Chondrocyte (in vitro differentiated cells): Measurements from ENCODE around the gene SLC25A10. TPM values are rescaled to one million over a fixed set of nuclear protein-coding genes. Genes with fewer than 3 reads are reported as not detected.

Source experiments
- DNase-seq: peaks from one replicate; pipeline ENCODE4 v3.0.0; 2021; ENCODE audit warnings: mixed read lengths, low spot score
- H3K27ac Mint-ChIP-seq: one replicate; pipeline ENCODE4 v1.8.0; 2021; ENCODE audit warnings: mild to moderate bottlenecking, moderate library complexity, mixed read lengths; ENCODE audit not compliant: unreplicated experiment
- H3K27me3 Mint-ChIP-seq: 2 replicates; pipeline ENCODE4 v1.8.0; 2021; ENCODE audit warnings: low read depth, mixed read lengths
- H3K36me3 Mint-ChIP-seq: 2 replicates; pipeline ENCODE4 v1.8.0; 2021; ENCODE audit warnings: low read depth, mixed read lengths
- H3K4me1 Mint-ChIP-seq: 2 replicates; pipeline ENCODE4 v1.8.0; 2021; ENCODE audit warnings: low read depth, mild to moderate bottlenecking, mixed read lengths
- H3K4me3 Mint-ChIP-seq: one replicate; pipeline ENCODE4 v1.8.0; 2021; ENCODE audit warnings: mild to moderate bottlenecking, moderate library complexity, mixed read lengths; ENCODE audit not compliant: unreplicated experiment
- H3K9me3 Mint-ChIP-seq: 2 replicates; pipeline ENCODE4 v1.8.0; 2021; ENCODE audit warnings: low read depth, mixed read lengths
- CTCF ChIP-seq: fragments of 200-600 bp; sonication (generic); IDR thresholded peaks from 2 replicates; pipeline ENCODE4 v1.5.0; 2021; ENCODE audit warnings: antibody characterized with exemption, mild to moderate bottlenecking, moderate library complexity
- total RNA-seq: library from RNA; stranded (reverse); gene quantifications from 3 replicates; pipeline ENCODE4 v1.2.1, GENCODE V29; 2021

The SLC25A10 gene
- total RNA-seq, 1 donor from 2014 or later, result 5.7 TPM

GRCh38 chr17:81719410-81720266 is 7.6 kb downstream of the SLC25A10 start:
- no peak for TF ChIP-seq CTCF
- Mint-ChIP-seq H3K4me1 (peaks cover 8% of the 10 kb centered on the region), H3K9me3 (no peaks in the 10 kb centered on the region), H3K4me3 (no peak overlapping the region), H3K27me3 (peaks cover 7% of the 10 kb centered on the region), H3K27ac (no peak overlapping the region), H3K36me3 (peaks cover 1% of the 10 kb centered on the region)
- DNase-seq, result peak; percentile 92

DNA sequence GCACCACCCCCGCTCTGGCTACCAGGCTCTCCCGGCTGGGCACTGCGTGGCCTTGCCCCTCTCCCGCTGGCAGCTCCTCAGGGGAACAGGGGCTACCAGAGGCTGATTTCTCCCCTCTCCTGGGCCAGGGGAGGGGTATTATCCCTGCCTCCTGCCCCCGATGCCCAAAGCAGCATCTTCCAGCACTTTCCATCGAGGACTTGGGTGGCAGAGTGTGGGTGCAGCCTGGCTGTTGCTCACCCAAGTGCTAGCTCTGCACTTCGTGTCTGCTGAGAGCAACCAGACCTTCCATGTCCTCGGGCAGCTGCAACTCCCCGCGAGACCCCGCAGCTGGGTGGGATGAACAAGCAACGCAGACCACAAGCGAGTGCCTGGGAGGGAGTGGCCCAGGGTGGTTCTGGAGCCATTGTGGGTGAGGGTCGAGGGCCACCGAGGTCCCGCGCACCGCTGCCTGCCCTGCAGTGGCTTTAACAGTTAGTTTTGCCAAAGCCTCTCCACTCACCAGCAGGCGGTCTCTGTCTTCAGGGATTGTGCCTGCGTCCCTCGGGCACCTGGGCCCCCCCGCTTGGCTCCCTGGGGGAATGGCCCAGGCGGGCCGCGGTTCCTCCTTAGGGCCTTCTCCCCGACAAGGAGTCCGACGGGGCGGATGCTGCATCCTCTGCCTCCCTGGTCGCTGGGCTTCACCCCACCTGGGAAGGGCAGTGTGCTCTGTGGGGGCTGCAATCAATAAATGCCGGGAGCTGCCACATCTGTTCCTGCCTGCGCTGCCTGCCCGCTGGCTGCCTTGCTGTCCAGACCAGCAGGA is 8.4 kb downstream of the SLC25A10 start:
- peaks cover 7% of the 10 kb centered on the region for H3K27me3 Mint-ChIP-seq
- H3K4me1 Mint-ChIP-seq, result peaks cover 8% of the 10 kb centered on the region
- H3K4me3 Mint-ChIP-seq, result no peak overlapping the region
- H3K9me3 Mint-ChIP-seq, result no peaks in the 10 kb centered on the region
- DNase-seq, result no peak
- no peak for TF ChIP-seq CTCF
- H3K36me3 Mint-ChIP-seq, result peaks cover 1% of the 10 kb centered on the region
- no peak overlapping the region for H3K27ac Mint-ChIP-seq

- peaks cover 1% of the 10 kb centered on the region for H3K36me3 Mint-ChIP-seq
- no peaks in the 10 kb centered on the region for H3K9me3 Mint-ChIP-seq
- no peak overlapping the region for H3K4me3 Mint-ChIP-seq
- TF ChIP-seq CTCF, result no peak
- H3K4me1 Mint-ChIP-seq, result peaks cover 8% of the 10 kb centered on the region
- H3K27me3 Mint-ChIP-seq, result peaks cover 7% of the 10 kb centered on the region
- no peak for DNase-seq
- H3K27ac Mint-ChIP-seq, result no peak overlapping the region
Measured at GRCh38 chr17:81722184-81723120, 10.4 kb downstream of the SLC25A10 start.

GRCh38 chr17:81723651-81724209 is 11.6 kb downstream of the SLC25A10 start:
- H3K36me3 Mint-ChIP-seq, result peaks cover 1% of the 10 kb centered on the region
- no peaks in the 10 kb centered on the region for H3K9me3 Mint-ChIP-seq
- peaks cover 7% of the 10 kb centered on the region for H3K27me3 Mint-ChIP-seq
- peaks cover 8% of the 10 kb centered on the region for H3K4me1 Mint-ChIP-seq
- TF ChIP-seq CTCF, result no peak
- no peak overlapping the region for H3K27ac Mint-ChIP-seq
- H3K4me3 Mint-ChIP-seq, result no peak overlapping the region
- DNase-seq, result no peak
